Nephron (organoid): Measurements from ENCODE around the gene SLC27A5.
"Not testable (repeated sequence)": the region's sequence is repeated elsewhere in the genome, so short reads cannot be mapped to it uniquely, and the experiment has no call there.

ENCODE experiments used
- H3K27ac Mint-ChIP-seq, 3 experiments: 2 replicates each; pipeline ENCODE4 v1.8.0; 2020; ENCODE audit warnings: mixed read lengths in 3 of 3, mild to moderate bottlenecking in 2 of 3, moderate library complexity in 1 of 3
- H3K27me3 Mint-ChIP-seq: 2 replicates; pipeline ENCODE4 v1.8.0; 2021; ENCODE audit warnings: low read depth, mild to moderate bottlenecking, moderate library complexity, mixed read lengths
- H3K36me3 Mint-ChIP-seq: 2 replicates; pipeline ENCODE4 v1.8.0; 2020; ENCODE audit warnings: low read depth, mixed read lengths
- H3K4me1 Mint-ChIP-seq: 2 replicates; pipeline ENCODE4 v1.8.0; 2020; ENCODE audit warnings: mixed read lengths
- H3K4me3 Mint-ChIP-seq, 3 experiments: 2 replicates each; pipeline ENCODE4 v1.8.0; 2020; ENCODE audit warnings: mild to moderate bottlenecking in 3 of 3, mixed read lengths in 3 of 3, moderate library complexity in 2 of 3
- H3K9me3 Mint-ChIP-seq: 2 replicates; pipeline ENCODE4 v1.8.0; 2020; ENCODE audit warnings: mixed read lengths
- CTCF ChIP-seq, 3 experiments: fragments of 200-600 bp; sonication (generic); IDR thresholded peaks; one replicate each; pipeline ENCODE4 v1.5.0; 2021; ENCODE audit warnings: antibody characterized with exemption in 3 of 3; ENCODE audit not compliant: unreplicated experiment in 3 of 3

SLC27A5 gene

DNA sequence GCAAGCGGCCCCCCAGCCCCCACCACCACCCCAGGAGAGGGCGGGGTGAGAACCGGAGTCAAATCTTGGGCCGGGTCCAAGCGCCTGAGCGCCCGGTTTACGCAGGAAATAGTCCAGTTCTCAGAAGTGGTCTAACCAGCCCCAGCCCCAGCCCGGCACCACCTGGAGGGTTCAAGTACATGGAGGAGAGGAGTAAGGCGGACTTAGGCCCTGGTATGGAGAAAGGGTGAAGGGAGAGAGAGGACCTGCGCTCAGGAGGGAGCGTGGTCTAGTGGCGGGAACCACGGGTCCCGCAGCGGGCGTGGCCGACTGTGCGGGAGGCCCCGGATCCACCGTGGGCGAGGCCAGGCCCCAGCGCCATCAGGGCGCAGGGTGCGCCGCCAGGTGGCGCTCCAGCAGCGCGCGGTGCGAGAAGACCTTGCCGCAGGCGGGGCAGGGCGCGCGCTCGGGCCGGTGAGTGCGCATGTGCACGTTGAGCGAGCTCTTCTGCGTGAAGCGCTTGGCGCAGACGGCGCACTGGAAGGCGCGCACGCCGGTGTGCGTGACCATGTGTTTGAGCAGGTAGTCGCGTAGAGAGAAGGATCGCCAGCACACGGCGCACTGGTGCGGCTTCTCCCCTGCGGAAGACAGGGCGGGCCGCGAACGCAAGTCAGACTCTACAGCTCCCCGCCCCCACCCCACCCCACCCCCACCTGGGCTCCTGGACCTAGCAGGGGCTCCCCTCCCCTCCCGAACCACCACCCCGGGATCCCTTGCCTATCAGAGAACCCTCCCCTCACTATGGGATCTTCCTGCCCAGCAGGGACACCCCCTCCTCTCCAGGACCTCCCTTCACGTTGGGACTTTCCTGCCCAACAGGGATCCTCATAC, 2.1 kb upstream of the SLC27A5 start:
- peak overlapping the region; percentile 84 to 90 (median 89) for H3K4me3 Mint-ChIP-seq
- H3K4me1 Mint-ChIP-seq, result peaks cover 16% of the 10 kb centered on the region
- peaks cover 7% of the 10 kb centered on the region for H3K36me3 Mint-ChIP-seq
- TF ChIP-seq CTCF (IDR thresholded peaks at IDR 0.05; ENCODE audit: unreplicated experiment in 3 of 3), result peak; percentile 98 to 99 (median 99)
- no peaks in the 10 kb centered on the region for H3K27me3 Mint-ChIP-seq
- no peaks in the 10 kb centered on the region for H3K9me3 Mint-ChIP-seq
- H3K27ac Mint-ChIP-seq, result peak overlapping the region; percentile 59 to 88 (median 84)

DNA sequence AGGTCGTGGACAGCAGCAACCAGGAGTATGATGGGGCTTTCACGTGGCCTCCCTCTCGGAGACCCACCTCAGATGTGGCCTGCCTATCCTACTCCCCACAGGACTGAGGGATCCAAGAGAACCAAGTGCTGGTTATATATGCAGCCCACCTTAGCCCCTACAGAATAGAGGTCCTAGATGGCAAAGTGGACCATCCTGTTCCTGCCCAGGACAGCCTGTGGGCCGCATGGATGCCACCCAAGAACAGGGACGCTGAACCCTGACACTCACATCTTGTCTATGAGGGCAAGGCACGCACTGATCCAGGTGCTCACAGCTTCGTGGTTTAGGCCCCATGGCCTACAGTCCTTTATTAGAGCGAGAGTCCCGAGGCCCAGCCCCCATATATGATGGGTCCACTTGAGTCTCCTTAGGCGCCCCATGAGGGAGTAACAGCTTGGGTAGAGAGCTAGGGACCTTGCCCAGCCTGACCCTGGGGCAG, 1.5 kb upstream of the SLC27A5 start:
- no peaks in the 10 kb centered on the region for H3K27me3 Mint-ChIP-seq
- H3K9me3 Mint-ChIP-seq, result no peaks in the 10 kb centered on the region
- TF ChIP-seq CTCF (IDR thresholded peaks at IDR 0.05; ENCODE audit: unreplicated experiment in 3 of 3), result no peak
- H3K27ac Mint-ChIP-seq, result no peak overlapping the region
- H3K36me3 Mint-ChIP-seq, result peaks cover 7% of the 10 kb centered on the region
- peak overlapping the region in 1 of 3 experiments; percentile 68 for H3K4me3 Mint-ChIP-seq
- peaks cover 12% of the 10 kb centered on the region for H3K4me1 Mint-ChIP-seq

DNA sequence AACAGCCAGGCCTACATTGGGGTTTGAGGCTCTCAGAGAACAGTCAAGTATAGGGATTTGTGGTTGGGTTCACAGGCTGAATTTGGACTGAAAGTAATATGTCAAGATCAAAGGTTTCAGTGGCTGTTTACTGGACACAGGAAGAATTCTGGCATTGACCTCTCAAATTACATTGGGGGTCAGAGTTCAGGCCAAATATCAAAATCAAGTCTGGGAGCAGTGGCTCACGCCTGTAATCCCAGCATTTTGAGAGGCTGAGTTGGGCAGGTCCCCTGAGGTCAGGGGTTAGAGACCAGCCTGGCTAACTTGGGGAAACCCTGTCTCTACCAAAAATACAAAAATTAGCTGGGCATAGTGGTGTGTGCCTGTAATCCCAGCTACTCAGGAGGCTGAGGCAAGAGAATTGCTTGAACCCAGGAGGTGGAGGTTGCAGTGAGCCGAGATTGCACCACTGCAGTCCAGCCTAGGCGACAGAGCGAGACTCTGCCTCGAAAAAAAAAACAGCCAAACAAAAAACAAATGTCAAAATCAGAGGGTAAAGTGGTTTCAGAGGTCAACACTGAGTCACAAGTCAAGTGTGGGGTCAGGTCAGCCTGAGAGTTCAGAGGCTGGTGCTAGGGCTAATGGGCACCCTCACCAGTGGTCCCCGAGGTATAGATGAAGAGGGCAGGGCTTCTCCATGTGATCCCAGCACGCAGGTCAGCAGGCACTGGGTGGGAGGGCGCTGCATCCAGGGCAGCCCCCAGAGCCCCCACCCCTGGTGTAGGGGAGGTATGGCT, 1.5 kb downstream of the SLC27A5 start:
- H3K27me3 Mint-ChIP-seq, result no peaks in the 10 kb centered on the region

GRCh38 chr19:58509731-58510083, 2.1 kb downstream of the SLC27A5 start:
- Mint-ChIP-seq H3K27me3 (no peaks in the 10 kb centered on the region), H3K9me3 (peaks cover 6% of the 10 kb centered on the region), H3K27ac (no peak overlapping the region), H3K36me3 (peaks cover 4% of the 10 kb centered on the region), H3K4me1 (no peaks in the 10 kb centered on the region), H3K4me3 (no peak overlapping the region)
- no peak for TF ChIP-seq CTCF (IDR thresholded peaks at IDR 0.05; ENCODE audit: unreplicated experiment in 3 of 3)

More for the DNA sequence above, 1.5 kb downstream of the SLC27A5 start:
- Mint-ChIP-seq H3K9me3 (peaks cover 6% of the 10 kb centered on the region), H3K4me1 (peaks cover under 1% of the 10 kb centered on the region), H3K4me3 (peak overlapping the region in 1 of 3 experiments; percentile 17), H3K36me3 (peaks cover 4% of the 10 kb centered on the region), H3K27ac (no peak overlapping the region)
- no peak for TF ChIP-seq CTCF (IDR thresholded peaks at IDR 0.05; ENCODE audit: unreplicated experiment in 3 of 3)

DNA sequence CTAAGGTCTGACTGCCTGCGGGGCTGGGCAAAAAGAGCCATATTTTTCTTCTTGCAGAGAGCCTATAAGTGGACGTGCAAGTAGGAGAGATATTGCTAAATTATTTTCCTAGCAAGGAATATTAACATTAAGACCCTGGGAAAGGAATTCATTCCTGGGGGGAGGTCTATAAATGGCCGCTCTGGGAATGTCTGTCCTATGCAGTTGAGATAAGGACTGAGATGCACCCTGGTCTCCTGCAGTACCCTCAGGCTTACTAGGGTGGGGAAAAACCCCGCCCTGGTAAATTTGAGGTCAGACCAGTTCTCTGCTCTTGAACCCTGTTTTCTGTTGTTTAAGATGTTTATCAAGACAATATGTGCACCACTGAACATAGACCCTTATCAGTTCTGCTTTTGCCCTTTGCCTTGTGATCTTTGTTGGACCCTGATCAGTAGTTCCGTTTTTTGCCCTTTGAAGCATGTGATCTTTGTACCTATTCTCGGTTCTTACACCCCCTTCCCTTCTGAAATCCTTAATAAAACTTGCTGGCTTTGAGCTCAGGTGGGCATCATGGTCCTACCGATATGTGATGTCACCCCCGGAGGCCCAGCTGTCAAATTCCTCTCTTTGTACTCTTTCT, 4.1 kb downstream of the SLC27A5 start:
- H3K4me1 Mint-ChIP-seq, result not testable (repeated sequence)

GRCh38 chr19:58500242-58500641, 11.6 kb downstream of the SLC27A5 start:
- no peaks in the 10 kb centered on the region for H3K36me3 Mint-ChIP-seq
- H3K27ac Mint-ChIP-seq, result no peak overlapping the region
- H3K4me1 Mint-ChIP-seq, result peaks cover 14% of the 10 kb centered on the region
- peaks cover 3% of the 10 kb centered on the region for H3K9me3 Mint-ChIP-seq
- no peak for TF ChIP-seq CTCF (IDR thresholded peaks at IDR 0.05; ENCODE audit: unreplicated experiment in 3 of 3)
- H3K27me3 Mint-ChIP-seq, result peaks cover 4% of the 10 kb centered on the region
- peak overlapping the region; percentile 37 to 91 (median 53) for H3K4me3 Mint-ChIP-seq

More for the DNA sequence above, 4.1 kb downstream of the SLC27A5 start:
- H3K27me3 Mint-ChIP-seq, H3K4me3 Mint-ChIP-seq, H3K9me3 Mint-ChIP-seq, H3K36me3 Mint-ChIP-seq, H3K27ac Mint-ChIP-seq: not testable (repeated sequence)
